GM18870 (cell line): ENCODE data around the gene PLXNA4.

Experiments
- ATAC-seq: cut with Tn5 transposase; IDR thresholded peaks from one replicate; pipeline ENCODE4 v1.9.1; 2021; ENCODE audit warnings: moderate library complexity; ENCODE audit not compliant: unreplicated experiment

PLXNA4 gene

DNA sequence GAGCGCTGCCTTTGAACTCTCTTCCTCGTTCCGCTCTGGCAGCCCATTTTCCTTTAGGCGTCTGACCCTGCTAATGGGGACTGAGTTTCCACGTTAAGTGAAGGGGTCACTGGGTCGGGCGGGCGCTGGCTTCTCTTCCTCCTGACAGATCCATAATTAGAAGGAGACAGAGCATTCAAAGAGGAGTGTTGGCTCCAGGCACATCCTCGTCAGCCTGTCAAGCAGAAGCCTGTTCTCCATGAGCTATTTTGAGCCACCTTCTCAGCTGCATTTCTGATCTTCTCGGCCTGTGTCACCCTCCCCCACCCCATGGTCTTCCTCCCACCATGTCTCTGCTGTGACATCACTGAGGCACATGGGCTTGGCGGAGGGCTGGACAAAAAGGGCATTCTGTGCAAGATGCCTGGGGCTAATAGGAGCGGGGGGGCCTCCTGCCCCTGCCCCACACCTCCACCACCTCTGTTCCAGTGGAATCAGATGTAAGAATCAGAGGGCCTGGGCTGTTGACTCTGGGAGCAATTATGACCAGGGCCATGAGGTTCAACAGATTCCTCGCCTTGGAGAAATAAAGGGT lies 248.1 kb downstream of the PLXNA4 start:
- ATAC-seq, result no peak

DNA sequence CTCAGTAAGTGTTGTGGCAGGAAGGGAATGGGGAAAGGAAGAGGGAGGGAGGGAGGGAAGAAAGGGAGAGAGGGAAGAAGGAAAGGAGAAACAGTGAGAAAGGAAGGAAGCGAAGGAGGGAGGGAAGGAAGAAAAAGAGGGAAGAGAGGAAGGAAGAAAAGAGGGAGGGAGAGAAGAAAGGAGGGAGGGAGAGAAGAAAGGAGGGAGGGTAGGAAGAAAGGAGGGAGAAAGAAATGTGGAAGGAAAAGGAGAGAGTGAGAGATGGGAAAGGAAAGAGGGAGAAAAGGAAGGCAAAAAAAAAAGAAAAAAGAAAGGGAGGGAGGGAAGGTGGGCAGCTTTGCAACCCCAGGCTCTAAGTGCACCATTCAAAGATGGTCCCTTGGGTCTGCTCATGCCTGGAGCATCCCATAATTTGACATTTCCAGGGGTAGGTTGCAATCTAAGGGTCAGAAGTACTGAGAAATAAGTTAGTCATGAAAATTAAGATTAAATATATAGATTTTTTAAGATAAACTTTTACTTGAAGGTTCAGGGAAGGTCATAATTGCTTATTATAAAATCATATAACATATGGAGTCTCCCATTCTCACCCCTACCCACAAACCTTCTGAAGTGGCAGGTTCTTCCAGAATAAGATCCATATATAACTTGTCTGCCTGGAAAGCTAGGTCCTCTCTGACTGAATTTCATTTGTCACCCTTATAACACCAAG lies 249.2 kb downstream of the PLXNA4 start:
- no peak for ATAC-seq

DNA sequence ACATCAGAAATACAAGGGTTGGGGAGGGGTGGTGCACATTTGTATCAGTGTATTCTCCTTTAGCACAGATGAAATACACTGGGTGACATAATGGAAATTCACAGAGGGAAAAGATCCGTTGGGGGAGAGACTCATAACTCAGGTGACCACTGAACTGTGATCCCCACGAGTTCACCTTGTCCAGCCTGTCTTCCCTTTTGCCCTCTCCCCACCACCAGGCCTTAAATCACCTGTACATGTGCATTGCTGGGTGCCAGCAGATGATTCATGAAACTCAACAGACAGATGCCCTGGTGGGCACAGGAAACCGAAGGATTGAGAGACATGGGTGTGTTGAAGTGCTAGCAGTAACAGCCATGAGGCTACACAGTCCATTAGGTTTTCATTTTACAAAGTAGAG lies 253.3 kb downstream of the PLXNA4 start:
- no peak for ATAC-seq

DNA sequence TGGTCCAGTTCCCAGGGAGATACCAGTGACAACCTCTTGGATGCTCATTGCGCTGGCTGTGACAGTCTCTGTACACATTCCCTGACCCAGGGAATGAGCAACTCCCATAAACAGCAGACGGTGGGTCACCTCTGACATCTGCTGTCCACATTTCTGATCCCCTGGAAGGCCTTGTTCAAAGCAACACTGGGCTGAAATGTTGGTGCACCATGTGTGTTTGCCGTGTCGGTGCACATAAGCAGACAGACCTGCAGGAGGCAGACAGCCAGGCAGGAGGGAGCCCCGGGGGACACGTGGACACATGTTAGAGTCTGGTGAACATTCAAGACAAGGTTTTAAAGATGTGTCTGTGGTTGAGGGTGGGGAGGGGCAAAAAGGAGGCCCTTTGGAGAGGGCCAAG lies 254.9 kb downstream of the PLXNA4 start:
- no peak for ATAC-seq

DNA sequence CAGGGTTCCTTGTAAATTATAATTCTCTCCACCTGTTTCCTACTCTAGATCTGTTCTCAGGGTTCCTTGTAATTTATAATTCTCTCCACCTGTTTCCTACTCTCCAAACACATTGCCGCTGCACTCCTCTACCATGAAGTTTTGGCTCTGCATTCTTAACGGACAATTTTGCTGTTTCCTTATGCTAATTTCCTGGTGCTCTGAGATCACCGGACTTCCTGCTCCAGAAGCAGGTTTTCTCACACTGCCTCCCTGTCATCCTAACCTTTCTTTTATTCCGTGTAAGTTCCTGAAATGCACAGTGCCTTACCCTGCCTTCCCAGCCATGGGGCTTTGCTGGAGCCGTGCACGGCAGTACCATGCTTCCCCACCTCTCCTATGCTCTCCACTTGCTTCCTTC lies 256.8 kb downstream of the PLXNA4 start:
- ATAC-seq, result no peak

DNA sequence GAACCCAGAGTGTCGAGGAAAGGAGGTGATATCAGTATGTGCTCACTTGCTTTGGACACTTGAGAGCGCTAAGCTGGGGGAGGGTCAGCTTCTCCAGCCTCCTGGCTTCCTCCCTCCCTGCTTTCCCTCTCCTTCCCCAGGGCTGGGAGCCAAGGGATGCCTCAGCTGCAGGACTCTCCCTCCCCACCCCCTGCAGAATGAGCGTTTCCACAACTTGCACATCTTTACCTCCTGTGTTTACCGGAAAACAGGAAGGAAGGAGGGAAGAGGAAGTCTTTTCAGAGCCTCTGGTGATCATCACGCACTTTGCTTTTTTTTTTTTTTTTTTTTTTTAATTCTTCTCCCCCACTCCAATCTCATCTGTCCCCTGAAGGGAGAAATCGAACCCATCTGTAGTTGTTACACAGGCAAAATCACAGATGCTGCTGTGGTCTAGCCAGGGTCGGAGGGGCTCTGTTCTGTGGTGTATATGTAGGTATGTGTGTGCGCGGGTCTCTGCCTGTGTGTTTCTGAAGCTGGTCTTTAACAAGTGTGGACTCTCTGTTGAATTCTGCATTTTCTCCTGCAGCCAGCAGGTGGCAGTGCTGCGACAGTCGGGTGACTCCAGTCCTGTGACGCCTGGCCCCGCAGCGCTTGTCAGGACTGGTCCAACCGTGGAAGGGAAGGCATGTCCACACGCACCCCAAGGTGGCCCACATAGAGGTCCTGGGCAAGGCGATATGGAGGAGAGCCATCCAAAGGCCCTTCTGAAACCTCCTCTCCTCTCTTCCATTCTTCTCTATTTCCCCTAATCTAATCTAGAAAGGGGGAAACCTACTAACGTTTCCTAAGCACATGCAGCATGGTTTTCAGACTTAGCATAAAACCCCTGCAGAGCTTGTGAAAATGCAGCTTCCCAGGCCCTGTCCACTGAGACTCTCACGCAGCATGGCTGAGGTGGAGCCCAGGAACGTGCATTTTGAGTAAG lies 257.6 kb downstream of the PLXNA4 start:
- ATAC-seq, result peak; percentile 84

DNA sequence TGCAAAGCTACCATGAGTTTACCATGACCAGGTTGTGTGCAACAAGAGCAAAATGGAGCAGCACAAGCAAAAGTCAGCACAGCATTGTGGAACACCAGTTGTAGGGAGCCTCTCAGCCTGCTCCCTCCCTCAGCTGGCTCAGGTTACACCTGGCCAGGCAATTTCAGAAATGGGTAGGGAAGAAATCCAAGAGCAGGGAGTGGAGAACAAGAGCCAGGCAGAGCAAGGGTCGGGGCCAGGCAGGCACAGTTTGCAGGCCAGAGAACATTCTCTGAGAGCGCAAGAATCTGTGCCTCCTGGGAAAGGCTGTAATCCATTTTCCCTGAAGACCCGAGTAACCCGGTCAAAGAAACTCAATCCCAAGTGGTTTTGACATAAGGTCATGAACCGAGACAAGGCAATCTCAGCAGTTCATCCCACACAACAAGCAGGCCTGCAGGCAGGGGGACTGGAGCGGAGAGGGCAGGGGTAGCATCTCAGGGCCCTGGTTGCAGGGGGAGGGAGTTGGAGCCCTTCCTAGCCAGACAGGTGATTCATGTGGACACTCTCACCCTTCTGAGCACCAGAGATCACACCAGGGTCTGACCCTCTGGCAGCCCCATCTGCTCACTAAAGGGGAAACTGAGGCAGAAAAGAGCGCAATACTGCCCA lies 258.4 kb downstream of the PLXNA4 start:
- no peak for ATAC-seq

DNA sequence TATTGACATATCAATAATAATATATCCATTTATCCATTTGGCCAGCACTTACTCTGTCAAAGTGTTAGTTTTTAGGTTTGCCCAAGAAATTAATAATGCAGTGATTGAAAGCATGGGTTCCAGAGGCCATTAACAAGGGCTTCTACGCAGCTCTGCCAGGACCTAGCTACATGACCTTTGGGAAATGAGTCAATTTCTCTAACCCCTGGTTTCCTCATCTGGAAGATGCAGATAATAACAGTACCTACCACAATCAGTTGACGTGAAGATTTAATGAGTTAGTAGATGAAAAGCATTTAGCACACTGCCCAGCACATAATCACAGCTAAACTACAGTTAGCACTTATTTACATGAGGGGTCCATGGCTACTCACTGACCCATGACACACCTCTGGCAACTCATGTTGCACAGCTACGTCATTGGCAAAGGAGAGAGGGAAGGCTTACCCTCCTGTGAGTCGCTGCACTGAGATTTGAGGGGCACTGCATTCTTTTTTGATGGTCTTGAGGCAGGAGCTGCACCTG lies 263.7 kb downstream of the PLXNA4 start:
- no peak for ATAC-seq

DNA sequence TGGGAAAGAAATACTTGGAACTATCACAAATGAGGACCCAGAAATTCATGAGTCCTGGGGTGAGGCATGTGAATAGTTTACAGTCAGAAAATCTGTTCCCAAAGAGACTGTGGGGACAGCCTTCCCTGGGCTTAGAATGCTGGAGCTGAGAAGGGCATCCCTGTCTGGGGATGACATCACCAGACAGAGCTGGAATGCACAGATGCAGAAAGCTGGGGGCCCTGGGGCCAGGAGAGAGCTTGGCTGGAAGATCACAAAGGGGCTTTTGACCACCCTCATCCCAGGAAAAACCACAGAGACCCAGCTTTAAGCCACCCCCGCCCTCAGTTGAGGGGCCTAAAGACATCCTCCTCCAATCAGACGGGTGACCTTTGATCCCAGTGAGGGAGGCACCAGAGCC lies 264.5 kb downstream of the PLXNA4 start:
- no peak for ATAC-seq

DNA sequence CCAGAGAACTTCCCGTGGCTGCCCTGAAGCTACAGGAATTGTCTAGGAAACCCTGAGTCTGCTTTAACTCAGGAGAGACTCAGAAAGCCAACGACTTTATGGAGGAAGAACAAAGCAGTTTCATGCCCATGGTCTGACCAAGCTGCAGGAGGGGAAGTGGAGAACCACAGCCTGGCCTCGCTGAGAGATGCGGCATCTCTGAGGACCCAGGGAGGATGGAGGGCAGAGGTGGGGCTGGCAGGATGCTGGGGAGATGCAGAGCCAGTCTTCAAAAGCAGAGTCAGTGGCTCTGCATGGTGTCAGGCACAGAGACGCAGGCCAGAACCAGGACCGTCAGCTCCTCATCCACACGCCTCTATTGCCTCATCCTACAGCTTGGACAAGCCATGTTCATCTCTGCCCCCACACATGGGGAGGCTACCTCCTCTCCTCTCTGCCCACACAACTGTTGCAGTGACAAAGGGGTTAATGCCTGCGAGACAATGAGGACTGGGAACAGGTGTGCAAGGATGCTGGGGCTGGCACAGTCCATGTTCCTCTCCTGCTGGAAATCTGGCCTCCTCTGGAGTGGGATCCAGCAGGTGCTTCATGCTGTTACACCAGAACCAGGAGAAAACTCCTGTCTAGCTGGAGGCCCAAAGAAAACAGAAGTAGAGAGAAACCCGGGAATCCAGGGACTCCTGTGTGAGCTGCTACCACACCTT lies 267.0 kb downstream of the PLXNA4 start:
- ATAC-seq, result no peak

DNA sequence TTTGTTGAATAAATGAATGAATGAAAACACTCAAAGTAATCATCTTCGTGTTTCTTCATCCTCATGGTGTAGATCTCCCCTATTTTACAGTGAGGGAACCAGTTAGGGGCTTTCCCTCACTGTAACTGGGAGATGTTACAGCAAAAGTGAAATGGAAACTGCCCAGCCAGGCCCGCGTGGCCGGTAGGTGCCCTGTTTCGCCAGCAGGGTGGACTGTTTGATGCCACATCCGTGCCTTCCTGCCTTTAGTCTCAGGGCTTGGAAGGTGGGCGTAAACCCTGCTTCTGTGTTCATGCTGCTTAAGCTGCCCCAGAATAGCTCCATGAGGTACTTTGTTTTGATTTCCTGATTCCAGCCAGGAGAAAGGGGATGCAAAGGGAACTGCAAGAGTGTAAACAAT lies 268.8 kb downstream of the PLXNA4 start:
- no peak for ATAC-seq

DNA sequence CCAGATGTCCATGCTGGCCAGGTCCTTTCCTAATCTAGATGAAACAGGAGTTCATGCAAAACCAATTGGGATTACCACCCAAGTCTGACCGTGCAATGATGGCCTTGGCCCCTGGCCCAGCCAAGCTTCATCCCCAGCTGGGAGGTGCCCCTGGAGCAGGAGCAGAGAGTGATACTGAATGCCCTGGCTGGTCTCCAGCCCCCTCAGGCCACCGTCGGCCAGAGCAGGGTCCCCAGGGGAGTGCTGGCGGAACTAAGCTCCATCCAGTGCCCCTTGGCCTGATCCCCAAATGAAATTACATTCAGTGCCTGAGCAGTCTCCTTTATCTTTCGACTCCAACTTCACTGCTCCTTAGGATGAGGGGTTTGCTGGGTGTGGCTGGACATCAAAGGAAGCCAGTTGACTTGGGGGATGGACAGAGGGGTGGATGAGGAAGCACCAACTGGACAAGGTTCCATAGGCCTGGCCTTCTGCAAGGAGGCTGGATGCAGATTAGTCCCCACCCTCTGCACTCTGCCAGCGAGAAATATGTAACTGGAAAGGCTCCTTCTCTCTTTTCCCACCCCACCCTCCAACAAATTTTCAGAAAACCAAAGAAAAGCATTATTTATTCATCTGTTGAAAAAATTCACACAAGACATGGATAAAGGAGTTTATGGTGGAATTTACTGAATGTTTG lies 275.5 kb downstream of the PLXNA4 start:
- no peak for ATAC-seq

DNA sequence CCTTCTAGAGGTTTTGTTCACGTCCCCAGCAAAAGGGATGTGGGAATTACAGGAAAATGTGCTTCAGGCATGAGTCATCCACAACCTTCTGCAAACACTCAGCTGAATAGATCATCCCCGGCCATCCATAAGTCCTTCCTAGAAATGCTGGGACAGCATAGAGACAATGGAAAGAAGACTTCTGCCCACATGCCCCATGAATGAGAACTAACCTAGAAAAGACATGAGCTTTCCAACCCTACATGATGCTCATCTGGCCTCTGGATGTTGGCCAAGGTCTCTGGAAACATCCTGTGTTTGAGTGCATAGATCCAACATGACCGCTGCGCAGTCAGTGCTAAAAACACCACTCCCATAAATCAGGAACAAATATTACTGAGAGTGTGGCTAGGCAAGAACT lies 277.5 kb downstream of the PLXNA4 start:
- ATAC-seq, result no peak

DNA sequence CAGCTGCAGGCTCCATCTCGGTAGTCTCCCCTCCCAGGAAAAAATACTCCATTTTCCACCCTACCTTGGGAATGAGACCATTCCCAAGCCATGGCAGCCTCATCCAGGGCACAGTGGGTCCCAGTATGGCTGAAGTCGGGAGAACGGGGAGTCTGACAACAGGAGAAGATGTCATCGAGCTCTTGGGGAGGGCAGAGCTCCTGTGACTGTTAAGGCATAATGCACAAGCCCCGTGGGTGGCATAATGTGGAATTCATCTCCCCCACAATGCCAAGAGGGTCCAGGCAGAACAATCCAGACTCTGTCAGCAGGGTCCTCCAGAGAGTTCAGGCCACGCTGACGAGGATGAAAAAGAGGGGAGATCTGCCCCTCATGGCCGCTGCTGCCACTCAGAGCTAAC lies 279.4 kb downstream of the PLXNA4 start:
- ATAC-seq, result no peak

DNA sequence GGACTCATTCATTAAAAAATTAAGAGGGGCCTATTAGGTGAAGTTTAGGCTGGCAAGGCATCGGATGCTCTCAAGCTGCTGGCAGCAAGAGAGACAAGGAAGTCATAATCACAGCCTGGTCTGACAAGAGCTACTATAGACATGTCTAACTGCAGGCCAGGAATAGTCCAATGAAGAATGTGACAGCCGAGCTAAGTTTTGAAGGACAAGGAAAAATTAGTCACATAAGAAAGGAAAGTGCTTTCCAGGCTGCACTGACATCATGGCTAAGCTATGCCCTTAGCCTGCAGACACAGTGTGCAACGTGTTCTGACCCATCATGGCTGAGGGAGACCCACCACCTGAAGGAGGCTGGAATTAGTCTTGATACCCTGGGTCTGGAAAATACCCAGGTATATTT lies 281.1 kb downstream of the PLXNA4 start:
- no peak for ATAC-seq

DNA sequence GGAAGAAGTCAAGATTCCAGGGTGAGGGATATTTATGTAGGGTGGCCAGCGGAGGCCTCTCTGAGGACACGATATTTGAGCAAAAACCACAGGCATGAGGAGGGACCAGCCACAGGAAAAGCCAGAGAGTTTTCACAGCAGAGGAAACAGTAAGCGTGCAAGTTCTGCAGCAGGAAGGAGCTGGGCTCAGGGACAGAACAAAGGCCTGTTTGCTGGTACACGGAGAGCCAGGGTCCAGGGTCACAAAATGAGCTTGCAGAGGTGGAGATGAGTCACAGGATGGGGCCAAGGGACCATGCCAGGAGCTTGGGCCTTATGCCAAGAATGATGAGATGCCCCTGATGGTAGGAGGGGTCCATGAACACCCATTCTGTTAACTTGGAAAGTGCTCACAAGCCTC lies 283.5 kb downstream of the PLXNA4 start:
- ATAC-seq, result no peak

DNA sequence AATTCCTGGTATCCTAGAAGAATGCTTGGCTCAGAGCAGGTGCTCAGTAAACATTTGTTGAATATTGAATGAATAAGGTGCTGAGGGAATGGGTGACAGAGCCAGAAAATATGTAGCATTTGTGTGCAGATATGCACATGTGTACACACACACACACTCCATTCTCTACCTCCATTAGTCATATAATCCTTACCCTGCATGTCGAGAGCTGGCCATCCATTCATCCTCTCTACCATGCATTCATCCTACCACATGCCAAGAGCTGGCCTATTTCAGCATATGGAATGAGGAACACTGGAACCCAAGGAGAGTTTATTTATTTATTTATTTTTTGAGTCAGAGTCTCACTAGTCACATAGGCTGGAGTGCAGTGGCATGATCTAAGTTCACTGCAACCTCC lies 284.8 kb downstream of the PLXNA4 start:
- no peak for ATAC-seq

DNA sequence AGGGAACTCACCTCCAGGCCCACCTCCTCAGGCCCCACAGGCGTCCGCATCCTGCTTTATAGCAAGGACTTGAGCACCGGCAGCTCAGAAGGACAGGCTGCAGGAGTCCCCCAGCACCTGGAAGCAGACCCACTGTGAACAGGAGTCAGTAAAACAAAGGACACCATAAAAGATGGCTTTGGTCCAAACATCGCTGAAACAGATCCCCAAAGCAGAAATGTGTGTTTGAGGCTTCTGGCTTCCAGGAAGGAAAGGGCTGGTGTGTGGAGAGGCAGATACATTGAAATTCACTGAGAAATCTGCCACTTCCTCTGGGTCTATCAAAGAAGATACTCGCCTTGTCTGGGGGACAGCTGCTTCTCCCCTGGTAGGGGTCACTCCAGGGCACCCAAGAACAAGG lies 286.2 kb downstream of the PLXNA4 start:
- no peak for ATAC-seq

DNA sequence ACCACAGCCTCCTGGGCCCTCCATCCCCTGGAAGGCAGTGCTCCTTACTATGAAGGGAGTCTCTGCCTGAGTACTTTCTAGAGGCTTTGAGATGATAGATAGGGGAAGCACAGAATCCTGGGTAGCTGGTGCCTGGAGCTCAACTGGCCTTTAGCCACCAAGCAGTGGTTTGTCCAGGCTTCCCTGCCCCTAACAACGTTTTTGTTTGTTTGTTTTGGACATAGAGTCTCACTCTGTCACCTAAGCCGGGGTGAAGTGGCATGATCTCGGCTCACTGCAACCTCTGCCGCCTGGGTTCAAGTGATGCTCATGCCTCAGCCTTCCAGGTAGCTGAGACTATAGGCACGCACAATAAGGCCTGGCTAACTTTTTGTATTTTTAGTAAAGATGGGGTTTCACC lies 289.4 kb downstream of the PLXNA4 start:
- ATAC-seq, result no peak

DNA sequence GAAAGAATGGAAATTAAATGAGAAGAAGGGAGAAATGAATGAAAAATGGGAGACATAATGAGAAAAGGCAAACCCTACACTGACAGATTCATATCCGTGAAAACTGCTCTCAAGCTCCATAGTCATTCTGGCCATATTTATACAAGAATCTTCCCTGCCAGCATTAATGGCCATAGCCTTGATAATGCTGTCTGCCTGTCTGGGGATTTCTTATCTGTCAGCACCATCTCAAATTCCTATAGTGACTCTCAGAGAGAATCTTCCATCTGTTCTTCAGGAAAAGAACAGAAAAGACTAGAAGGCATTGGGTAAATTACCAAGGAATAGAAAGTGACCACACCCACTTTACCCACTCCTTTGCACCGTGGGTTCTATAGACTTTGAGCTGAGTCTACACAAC lies 295.9 kb downstream of the PLXNA4 start:
- ATAC-seq, result no peak
